ENCODE data around the gene MFF. TPM values are rescaled to one million over a fixed set of nuclear protein-coding genes. Genes with fewer than 3 reads are reported as not detected.
"Not testable (repeated sequence)": the region's sequence is repeated elsewhere in the genome, so short reads cannot be mapped to it uniquely, and the experiment has no call there.

Gene MFF
- total RNA-seq, 2 donors from 2014 or later: 109 to 113 TPM

- no peaks in the 10 kb centered on the region for H3K36me3 ChIP-seq
- no peaks in the 10 kb centered on the region for H3K27me3 ChIP-seq (replicated peaks; ENCODE audit: insufficient read depth)
- no peaks in the 10 kb centered on the region for H3K4me1 ChIP-seq (ENCODE audit: control insufficient read depth in 1 of 2, low read depth in 2 of 2)
- ATAC-seq (ENCODE audit: insufficient number of reproducible peaks, low FRiP score, low read depth): no peak
- H3K9me3 ChIP-seq: no peaks in the 10 kb centered on the region
- no peak for DNase-seq (ENCODE audit: low spot score)
- no peak for TF ChIP-seq CTCF (IDR thresholded peaks at IDR 0.05)
- no peak within 1 kb of the TSS for H3K4me3 ChIP-seq
- no peak within 1 kb of the TSS for H3K27ac ChIP-seq
These were observed 54.0 kb downstream of the MFF start, which contains the start of gene TM4SF20 for GRCh38 chr2:227379095-227379494. TSS of gene TM4SF20 (minus strand) at chr2:227379306. CDS start at chr2:227379268, 38 bp downstream.

- not testable (repeated sequence) for ATAC-seq (ENCODE audit: insufficient number of reproducible peaks, low FRiP score, low read depth); H3K4me1 ChIP-seq (ENCODE audit: control insufficient read depth in 1 of 2, low read depth in 2 of 2); H3K27ac ChIP-seq; H3K9me3 ChIP-seq; H3K4me3 ChIP-seq; H3K36me3 ChIP-seq; DNase-seq (ENCODE audit: low spot score); H3K27me3 ChIP-seq (replicated peaks; ENCODE audit: insufficient read depth)
These were observed 57.3 kb downstream of the MFF start for GRCh38 chr2:227382241-227382835.

- Histone ChIP-seq H3K27ac (no peak overlapping the region), H3K36me3 (no peaks in the 10 kb centered on the region), H3K27me3 (replicated peaks; ENCODE audit: insufficient read depth) (no peaks in the 10 kb centered on the region), H3K4me3 (no peak overlapping the region), H3K4me1 (ENCODE audit: control insufficient read depth in 1 of 2, low read depth in 2 of 2) (no peaks in the 10 kb centered on the region), H3K9me3 (no peaks in the 10 kb centered on the region)
- no peak for TF ChIP-seq CTCF (IDR thresholded peaks at IDR 0.05)
- ATAC-seq (ENCODE audit: insufficient number of reproducible peaks, low FRiP score, low read depth): no peak
- DNase-seq (ENCODE audit: low spot score): no peak
These were observed 58.6 kb downstream of the MFF start for GRCh38 chr2:227383686-227384085.

- TF ChIP-seq CTCF (IDR thresholded peaks at IDR 0.05): no peak
- Histone ChIP-seq H3K4me1 (ENCODE audit: control insufficient read depth in 1 of 2, low read depth in 2 of 2) (no peaks in the 10 kb centered on the region), H3K4me3 (no peak overlapping the region), H3K36me3 (no peaks in the 10 kb centered on the region), H3K27me3 (replicated peaks; ENCODE audit: insufficient read depth) (no peaks in the 10 kb centered on the region), H3K9me3 (no peaks in the 10 kb centered on the region), H3K27ac (no peak overlapping the region)
- ATAC-seq (ENCODE audit: insufficient number of reproducible peaks, low FRiP score, low read depth) (no peak), DNase-seq (ENCODE audit: low spot score) (no peak)
These were observed 61.6 kb downstream of the MFF start for GRCh38 chr2:227386630-227387029.

- H3K27ac ChIP-seq; DNase-seq (ENCODE audit: low spot score); H3K4me3 ChIP-seq; ATAC-seq (ENCODE audit: insufficient number of reproducible peaks, low FRiP score, low read depth); H3K4me1 ChIP-seq (ENCODE audit: control insufficient read depth in 1 of 2, low read depth in 2 of 2); H3K36me3 ChIP-seq; H3K27me3 ChIP-seq (replicated peaks; ENCODE audit: insufficient read depth); H3K9me3 ChIP-seq: not testable (repeated sequence)
These were observed 62.5 kb downstream of the MFF start, which contains the start of gene SCYGR1 for GRCh38 chr2:227387583-227387982. TSS of gene SCYGR1 (minus strand) at chr2:227387949. CDS start at chr2:227387949, 0 bp downstream.

GRCh38 chr2:227388537-227389011 is 63.5 kb downstream of the MFF start:
- TF ChIP-seq CTCF (IDR thresholded peaks at IDR 0.05): no peak
- Histone ChIP-seq H3K4me1 (ENCODE audit: control insufficient read depth in 1 of 2, low read depth in 2 of 2) (no peaks in the 10 kb centered on the region), H3K27ac (no peak overlapping the region), H3K4me3 (no peak overlapping the region), H3K27me3 (replicated peaks; ENCODE audit: insufficient read depth) (no peaks in the 10 kb centered on the region), H3K36me3 (no peaks in the 10 kb centered on the region), H3K9me3 (no peaks in the 10 kb centered on the region)
- no peak for ATAC-seq (ENCODE audit: insufficient number of reproducible peaks, low FRiP score, low read depth)
- no peak for DNase-seq (ENCODE audit: low spot score)
